HG03558 (cell line): ENCODE data around the gene ADAM12.
"Not testable (repeated sequence)": the region's sequence is repeated elsewhere in the genome, so short reads cannot be mapped to it uniquely, and the experiment has no call there.

Source experiments
- ATAC-seq: cut with Tn5 transposase; IDR thresholded peaks from one replicate; pipeline ENCODE4 v1.9.1; 2021; ENCODE audit warnings: moderate number of reproducible peaks; ENCODE audit not compliant: unreplicated experiment; ENCODE audit errors: extremely low read depth

The ADAM12 gene

GRCh38 chr10:126070476-126071215, 317.6 kb downstream of the ADAM12 start:
- no peak for ATAC-seq

- ATAC-seq: no peak
Measured at GRCh38 chr10:126068322-126068721, 320.0 kb downstream of the ADAM12 start.

- no peak for ATAC-seq
Measured at GRCh38 chr10:126066456-126066855, 321.8 kb downstream of the ADAM12 start.

GRCh38 chr10:126065751-126066377, 322.4 kb downstream of the ADAM12 start:
- ATAC-seq: no peak

GRCh38 chr10:126064512-126064911, 323.8 kb downstream of the ADAM12 start:
- ATAC-seq: no peak

- ATAC-seq: no peak
Measured at GRCh38 chr10:126063353-126063791, 324.9 kb downstream of the ADAM12 start.

- no peak for ATAC-seq
Measured at GRCh38 chr10:126062131-126063032, 325.9 kb downstream of the ADAM12 start.

- ATAC-seq: no peak
Measured at GRCh38 chr10:126061526-126061925, 326.8 kb downstream of the ADAM12 start.

GRCh38 chr10:126060261-126060931, 327.9 kb downstream of the ADAM12 start:
- no peak for ATAC-seq

GRCh38 chr10:126059076-126059826, 329.0 kb downstream of the ADAM12 start:
- ATAC-seq: no peak

- no peak for ATAC-seq
Measured at GRCh38 chr10:126058507-126058906, 329.8 kb downstream of the ADAM12 start.

GRCh38 chr10:126058104-126058503, 330.2 kb downstream of the ADAM12 start:
- no peak for ATAC-seq

- ATAC-seq: no peak
Measured at GRCh38 chr10:126057494-126057893, 330.8 kb downstream of the ADAM12 start.

- ATAC-seq: no peak
Measured at GRCh38 chr10:126054191-126054590, 334.1 kb downstream of the ADAM12 start.

- no peak for ATAC-seq
Measured at GRCh38 chr10:126052171-126052570, 336.1 kb downstream of the ADAM12 start.

- no peak for ATAC-seq
Measured at GRCh38 chr10:126049759-126050700, 338.2 kb downstream of the ADAM12 start.

GRCh38 chr10:126047749-126048148, 340.5 kb downstream of the ADAM12 start:
- not testable (repeated sequence) for ATAC-seq

- ATAC-seq: no peak
Measured at GRCh38 chr10:126046831-126047230, 341.4 kb downstream of the ADAM12 start.
